SK-N-MC (cell line): ENCODE measurements around the gene MTA1.

Experiments
- DNase-seq: peaks from one replicate; pipeline ENCODE4 v3.0.0-alpha.2; 2011; ENCODE audit warnings: low read depth, low spot score
- H3K27ac ChIP-seq: fragments of 200-600 bp; sonication (generic); 2 replicates; pipeline ENCODE4 v1.5.1; 2016; ENCODE audit warnings: mixed run types
- H3K36me3 ChIP-seq: fragments of 200-600 bp; sonication (generic); 2 replicates; pipeline ENCODE4 v1.6.1; 2017; ENCODE audit warnings: antibody characterized with exemption, low read length, mixed read lengths; ENCODE audit not compliant: insufficient read depth
- H3K4me3 ChIP-seq: fragments of 200-600 bp; sonication (generic); 2 replicates; pipeline ENCODE4 v1.5.1; 2016
- H3K9ac ChIP-seq: fragments of 200-600 bp; sonication (generic); 2 replicates; pipeline ENCODE4 v1.8.0; 2017; ENCODE audit warnings: mixed run types, mixed read lengths; ENCODE audit not compliant: insufficient read length
- H3K9me3 ChIP-seq: fragments of 200-600 bp; sonication (generic); 2 replicates; pipeline ENCODE4 v1.6.1; 2017; ENCODE audit warnings: low read depth, mild to moderate bottlenecking, antibody characterized with exemption, low read length, moderate library complexity, mixed read lengths
- EZH2 ChIP-seq: fragments of 200-600 bp; sonication (generic); IDR thresholded peaks from one replicate; pipeline ENCODE4 v1.6.1; 2017; ENCODE audit warnings: antibody characterized with exemption
- FOXP2 ChIP-seq: optimal IDR thresholded peaks from 2 replicates; pipeline ENCODE3; 2011; ENCODE audit warnings: mild to moderate bottlenecking, moderate library complexity; ENCODE audit not compliant: insufficient read depth; ENCODE audit errors: extremely low read length, control extremely low read depth
- POLR2AphosphoS5 ChIP-seq: IDR thresholded peaks from 2 replicates; pipeline ENCODE4 v1.6.1; 2012; ENCODE audit warnings: mild to moderate bottlenecking, low read depth, low read length, borderline replicate concordance

MTA1 gene

GRCh38 chr14:105436402-105436801 lies 16.8 kb downstream of the MTA1 start:
- peaks cover 21% of the 10 kb centered on the region for H3K36me3 ChIP-seq

GRCh38 chr14:105436891-105437722 lies 17.5 kb downstream of the MTA1 start:
- Histone ChIP-seq H3K9me3 (no peaks in the 10 kb centered on the region), H3K9ac (no peak overlapping the region), H3K27ac (no peak overlapping the region), H3K36me3 (peaks cover 22% of the 10 kb centered on the region), H3K4me3 (no peak overlapping the region)
- no peak for DNase-seq
- TF ChIP-seq POLR2AphosphoS5: peak; percentile 9; the same call in 1 of the 2 replicates
- no peak for TF ChIP-seq EZH2

More at GRCh38 chr14:105436402-105436801, 16.8 kb downstream of the MTA1 start:
- Histone ChIP-seq H3K27ac (no peak overlapping the region), H3K9me3 (no peaks in the 10 kb centered on the region), H3K4me3 (no peak overlapping the region), H3K9ac (no peak overlapping the region)
- TF ChIP-seq EZH2 (no peak), FOXP2 (no peak), POLR2AphosphoS5 (no peak)
- no peak for DNase-seq

GRCh38 chr14:105437723-105438500 lies 18.3 kb downstream of the MTA1 start:
- Histone ChIP-seq H3K4me3 (no peak overlapping the region), H3K9me3 (no peaks in the 10 kb centered on the region), H3K9ac (no peak overlapping the region), H3K36me3 (peaks cover 22% of the 10 kb centered on the region), H3K27ac (no peak overlapping the region)
- DNase-seq: no peak
- TF ChIP-seq EZH2 (no peak), POLR2AphosphoS5 (no peak), FOXP2 (no peak)

- TF ChIP-seq POLR2AphosphoS5 (no peak), EZH2 (no peak), FOXP2 (no peak)
Measured at GRCh38 chr14:105439179-105439578, 19.6 kb downstream of the MTA1 start.

GRCh38 chr14:105439710-105440553 lies 20.3 kb downstream of the MTA1 start:
- peaks cover 21% of the 10 kb centered on the region for H3K36me3 ChIP-seq
- no peak for TF ChIP-seq EZH2
- no peak for TF ChIP-seq FOXP2
- TF ChIP-seq POLR2AphosphoS5: no peak
- DNase-seq: no peak

More at GRCh38 chr14:105439179-105439578, 19.6 kb downstream of the MTA1 start:
- Histone ChIP-seq H3K9me3 (no peaks in the 10 kb centered on the region), H3K27ac (no peak overlapping the region), H3K9ac (no peak overlapping the region), H3K4me3 (no peak overlapping the region), H3K36me3 (peaks cover 22% of the 10 kb centered on the region)
- DNase-seq: no peak

GRCh38 chr14:105440554-105440900 lies 20.9 kb downstream of the MTA1 start:
- Histone ChIP-seq H3K4me3 (no peak overlapping the region), H3K36me3 (peaks cover 17% of the 10 kb centered on the region), H3K27ac (no peak overlapping the region), H3K9me3 (no peaks in the 10 kb centered on the region), H3K9ac (no peak overlapping the region)
- DNase-seq: no peak
- TF ChIP-seq POLR2AphosphoS5 (no peak), FOXP2 (no peak), EZH2 (no peak)

More at GRCh38 chr14:105439710-105440553, 20.3 kb downstream of the MTA1 start:
- Histone ChIP-seq H3K9ac (no peak overlapping the region), H3K9me3 (no peaks in the 10 kb centered on the region), H3K27ac (no peak overlapping the region), H3K4me3 (no peak overlapping the region)

- H3K9me3 ChIP-seq: no peaks in the 10 kb centered on the region
- TF ChIP-seq POLR2AphosphoS5 (no peak), EZH2 (no peak), FOXP2 (no peak)
- DNase-seq: no peak
- no peak overlapping the region for H3K27ac ChIP-seq
- H3K4me3 ChIP-seq: no peak overlapping the region
- peaks cover 17% of the 10 kb centered on the region for H3K36me3 ChIP-seq
- H3K9ac ChIP-seq: no peak overlapping the region
Measured at GRCh38 chr14:105440992-105441391, 21.4 kb downstream of the MTA1 start.

- peaks cover 8% of the 10 kb centered on the region for H3K36me3 ChIP-seq
Measured at GRCh38 chr14:105442125-105442524, 22.5 kb downstream of the MTA1 start.

More at GRCh38 chr14:105442125-105442524, 22.5 kb downstream of the MTA1 start:
- TF ChIP-seq FOXP2 (no peak), EZH2 (no peak), POLR2AphosphoS5 (no peak)
- Histone ChIP-seq H3K27ac (no peak overlapping the region; the same call in 1 of the 2 replicates), H3K4me3 (no peak overlapping the region), H3K9me3 (no peaks in the 10 kb centered on the region), H3K9ac (no peak overlapping the region)
- no peak for DNase-seq
